Lung (tissue), 12 donors: ENCODE data around the gene LIPA. TPM values are rescaled to one million over a fixed set of nuclear protein-coding genes. Genes with fewer than 3 reads are reported as not detected.
A peak's percentile ranks its signal among the peaks of the same experiment; 100 is the strongest.

Experiments used
- ATAC-seq: fragments of 200-7000 bp; cut with Tn5 transposase; one replicate; pipeline ENCODE4 v1.9.1; 2020; ENCODE audit warnings: moderate number of reproducible peaks; ENCODE audit not compliant: insufficient read depth, low FRiP score
- DNase-seq, 3 donors: peaks; one replicate each; pipeline ENCODE4 v3.0.0-alpha.2; 2013 to 2017
- H3K27ac ChIP-seq, 2 donors: one replicate each; pipeline ENCODE4 v1.5.1; 2013; ENCODE audit warnings: mild to moderate bottlenecking in 2 of 2, moderate library complexity in 2 of 2, control low read depth in 1 of 2, inconsistent platforms in 1 of 2, low read depth in 1 of 2, low read length in 1 of 2
- H3K27me3 ChIP-seq, 3 donors: one replicate each; pipeline ENCODE4 v1.5.1; 2013; ENCODE audit warnings: low read length in 2 of 3; ENCODE audit not compliant: control insufficient read depth in 3 of 3, insufficient read depth in 3 of 3
- H3K36me3 ChIP-seq, 4 donors: one replicate each; pipeline ENCODE4 v1.5.1; 2013; ENCODE audit warnings: low read length in 4 of 4, mild to moderate bottlenecking in 1 of 4, moderate library complexity in 1 of 4; ENCODE audit not compliant: control insufficient read depth in 4 of 4, insufficient read depth in 4 of 4
- H3K4me1 ChIP-seq, 5 donors: one replicate each; pipeline ENCODE4 v1.5.1; 2013; ENCODE audit warnings: low read length in 5 of 5, mild to moderate bottlenecking in 2 of 5, moderate library complexity in 1 of 5; ENCODE audit not compliant: control insufficient read depth in 5 of 5, insufficient read depth in 5 of 5
- H3K4me3 ChIP-seq: one replicate; pipeline ENCODE4 v1.5.1; 2013; ENCODE audit warnings: mild to moderate bottlenecking, control low read depth, moderate library complexity
- H3K9ac ChIP-seq, 2 donors: one replicate each; pipeline ENCODE4 v1.5.1; 2013; ENCODE audit warnings: low read length in 2 of 2, control low read depth in 1 of 2; ENCODE audit not compliant: insufficient read depth in 1 of 2
- H3K9me3 ChIP-seq, 4 donors: one replicate each; pipeline ENCODE4 v1.5.1; 2013; ENCODE audit warnings: low read length in 3 of 4, mild to moderate bottlenecking in 1 of 4, moderate library complexity in 1 of 4; ENCODE audit not compliant: control insufficient read depth in 4 of 4, insufficient read depth in 3 of 4
- WGBS, 2 donors: extraction: QIAGEN DNeasy Blood & Tissue Kit; methylation state at CpG; one replicate each; pipeline ENCODE4 v1.1.7; 2013; 5-methylcytosine and 5-hydroxymethylcytosine counted together
- polyA plus RNA-seq, 2 donors: library from polyadenylated mRNA; stranded (reverse); fragments of 200-250 nt; gene quantifications; one replicate each; pipeline ENCODE4 v1.2.1, GENCODE V29; 2013
- total RNA-seq, 2 donors: library from RNA; depleted of rRNA in 1 of 2; stranded (reverse); fragments of >200 nt in 1 of 2; gene quantifications; one replicate each; pipeline ENCODE4 v1.2.1, GENCODE V29; 2014 to 2021
- TF ChIP-seq, protein P1 (sequence below): IDR thresholded peaks from 2 replicates; pipeline ENCODE4 v1.5.1; 2012; ENCODE audit warnings: mild to moderate bottlenecking; ENCODE audit errors: control extremely low read depth, extremely low read depth
- donor health status: control.
- donor health status: control.
- donor health status: Bipolar disorder and iron deficiency.
- donor health status: healthy.
- donor health status: DM: yes; HTN: yes; CAD: no.

LIPA gene
- total and polyA plus RNA-seq, 4 donors, result 24.0 to 140 (median 71.7) TPM

DNA sequence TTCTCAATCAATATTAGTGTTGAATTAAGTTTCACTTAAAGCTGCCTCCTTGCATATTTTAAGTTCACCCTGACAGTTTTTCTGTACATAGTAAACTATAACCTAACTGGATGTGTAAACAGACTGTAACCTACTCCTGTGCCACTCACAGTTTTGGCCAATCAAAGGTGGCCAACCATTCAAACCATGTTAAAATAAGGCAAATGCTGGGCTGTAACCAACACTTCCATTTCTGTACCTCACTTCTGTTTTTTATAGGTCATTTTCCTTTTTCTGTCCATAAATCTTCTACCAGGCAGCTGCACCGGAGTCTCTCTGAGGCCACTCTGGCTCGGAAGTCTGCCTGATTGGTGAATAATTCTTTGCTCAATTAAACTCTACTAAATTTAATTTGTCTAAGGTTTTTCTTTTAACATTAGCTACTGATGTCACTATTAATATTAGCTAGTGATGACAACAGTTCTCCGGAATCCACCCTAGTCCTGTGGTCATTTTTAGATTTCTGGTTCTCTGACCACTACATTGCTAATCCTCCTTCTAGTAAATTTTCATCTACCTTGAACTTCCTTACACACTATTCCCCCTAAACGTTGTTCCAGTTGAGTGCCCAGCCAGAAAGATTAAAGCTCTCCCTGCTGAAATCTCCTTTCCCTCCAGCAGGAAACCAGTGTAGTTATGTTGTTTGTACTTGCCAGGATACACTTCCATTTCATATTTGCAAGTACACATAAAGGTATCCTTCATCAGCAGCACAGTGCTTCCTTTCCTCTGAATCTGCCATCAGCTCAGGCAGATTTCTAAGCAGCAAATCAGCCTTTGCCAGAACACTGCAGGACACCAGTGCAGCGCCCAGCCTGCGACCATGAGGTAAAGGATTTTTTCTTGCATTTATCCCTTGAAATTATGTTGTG is 31.7 kb upstream of the LIPA start:
- DNase-seq, result no peak
- Histone ChIP-seq H3K9me3 (no peaks in the 10 kb centered on the region), H3K4me3 (no peak overlapping the region), H3K27ac (peak overlapping the region; percentile 78 to 79), H3K36me3 (no peaks in the 10 kb centered on the region), H3K27me3 (no peaks in the 10 kb centered on the region), H3K9ac (peak overlapping the region in 1 of 2 donors; percentile 80), H3K4me1 (peaks cover 2 to 32% (median 23%) of the 10 kb centered on the region in 5 donors)
- TF ChIP-seq, protein P1, sequence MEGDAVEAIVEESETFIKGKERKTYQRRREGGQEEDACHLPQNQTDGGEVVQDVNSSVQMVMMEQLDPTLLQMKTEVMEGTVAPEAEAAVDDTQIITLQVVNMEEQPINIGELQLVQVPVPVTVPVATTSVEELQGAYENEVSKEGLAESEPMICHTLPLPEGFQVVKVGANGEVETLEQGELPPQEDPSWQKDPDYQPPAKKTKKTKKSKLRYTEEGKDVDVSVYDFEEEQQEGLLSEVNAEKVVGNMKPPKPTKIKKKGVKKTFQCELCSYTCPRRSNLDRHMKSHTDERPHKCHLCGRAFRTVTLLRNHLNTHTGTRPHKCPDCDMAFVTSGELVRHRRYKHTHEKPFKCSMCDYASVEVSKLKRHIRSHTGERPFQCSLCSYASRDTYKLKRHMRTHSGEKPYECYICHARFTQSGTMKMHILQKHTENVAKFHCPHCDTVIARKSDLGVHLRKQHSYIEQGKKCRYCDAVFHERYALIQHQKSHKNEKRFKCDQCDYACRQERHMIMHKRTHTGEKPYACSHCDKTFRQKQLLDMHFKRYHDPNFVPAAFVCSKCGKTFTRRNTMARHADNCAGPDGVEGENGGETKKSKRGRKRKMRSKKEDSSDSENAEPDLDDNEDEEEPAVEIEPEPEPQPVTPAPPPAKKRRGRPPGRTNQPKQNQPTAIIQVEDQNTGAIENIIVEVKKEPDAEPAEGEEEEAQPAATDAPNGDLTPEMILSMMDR, result no peak
- 38 to 50% methylated on average over 6 of the region's 6 CpGs for WGBS, 2 donors
- no peak for ATAC-seq

DNA sequence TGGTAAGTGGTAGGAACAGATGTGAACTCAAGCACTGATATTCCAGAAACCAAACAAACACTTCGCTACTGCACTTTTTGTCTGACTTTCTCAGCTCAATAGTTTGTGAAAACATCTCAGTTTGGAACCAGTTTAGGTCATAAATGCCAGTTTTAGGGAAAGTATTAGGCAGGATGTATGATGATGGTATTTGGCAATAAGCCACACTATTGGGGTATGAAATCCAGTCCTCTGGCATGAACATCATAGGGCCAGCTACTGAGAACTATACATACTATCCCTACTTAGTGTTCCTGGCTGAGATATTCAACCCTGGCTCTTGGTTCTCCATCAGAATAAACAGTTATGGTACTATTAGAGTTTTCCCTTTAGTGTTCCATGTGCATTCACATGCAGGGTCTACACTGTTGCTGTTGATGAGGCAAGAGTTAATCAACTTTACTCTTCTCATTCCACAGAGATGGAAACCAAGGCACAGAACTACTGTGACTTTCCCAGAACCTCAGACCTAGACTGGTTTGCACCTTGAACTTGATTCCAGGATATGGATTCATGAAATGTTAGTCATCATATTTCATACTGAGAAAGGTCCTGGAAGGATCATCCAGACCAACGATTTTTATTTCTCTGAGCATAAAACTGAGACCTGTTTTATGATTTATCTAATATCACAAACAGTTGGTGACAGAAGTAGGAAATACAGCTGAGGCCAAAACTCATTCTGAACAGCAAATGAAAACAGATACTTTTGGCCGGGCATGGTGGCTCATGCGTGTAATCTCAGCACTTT is 30.2 kb upstream of the LIPA start:
- no peak overlapping the region for H3K9ac ChIP-seq
- ATAC-seq (no peak), DNase-seq (no peak)
- WGBS, 2 donors, result 82 to 85% methylated on average over 4 of the region's 4 CpGs
- H3K4me1 ChIP-seq, result peaks cover 3 to 40% (median 28%) of the 10 kb centered on the region in 5 donors
- H3K27me3 ChIP-seq, result no peaks in the 10 kb centered on the region
- TF ChIP-seq, protein P1, result no peak
- H3K9me3 ChIP-seq, result no peaks in the 10 kb centered on the region
- H3K4me3 ChIP-seq, result no peak overlapping the region
- no peaks in the 10 kb centered on the region for H3K36me3 ChIP-seq
- no peak overlapping the region for H3K27ac ChIP-seq

DNA sequence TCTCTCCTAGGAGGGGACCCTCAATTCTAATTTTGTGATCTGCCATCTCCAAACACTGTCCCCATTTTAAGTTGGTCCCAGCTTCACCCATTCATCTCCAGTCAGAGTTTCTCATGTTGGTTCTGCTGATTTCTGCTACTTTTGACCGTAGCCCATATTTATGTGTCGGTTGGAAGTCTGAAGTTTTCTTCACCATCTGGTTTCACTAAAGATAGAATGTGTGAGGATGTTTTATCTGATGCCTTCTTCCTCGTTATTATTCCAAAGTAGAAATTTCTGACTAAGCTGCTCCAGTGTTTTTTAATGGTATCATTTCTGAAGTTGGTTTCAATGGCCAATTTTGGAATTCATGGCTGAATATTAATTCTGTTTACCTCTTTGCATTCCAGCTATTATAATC is 28.9 kb upstream of the LIPA start:
- no peaks in the 10 kb centered on the region for H3K9me3 ChIP-seq
- peaks cover 3 to 40% (median 31%) of the 10 kb centered on the region in 5 donors for H3K4me1 ChIP-seq
- H3K9ac ChIP-seq, result no peak overlapping the region
- H3K4me3 ChIP-seq, result no peak overlapping the region
- H3K27me3 ChIP-seq, result no peaks in the 10 kb centered on the region
- DNase-seq (no peak), ATAC-seq (no peak)
- H3K36me3 ChIP-seq, result no peaks in the 10 kb centered on the region
- peak overlapping the region in 1 of 2 donors; percentile 47 for H3K27ac ChIP-seq
- TF ChIP-seq, protein P1, result no peak
- 92 to 94% methylated on average over 3 of the region's 3 CpGs for WGBS, 2 donors
